ENCODE measurements around the gene ACP7.

The ACP7 gene

DNA sequence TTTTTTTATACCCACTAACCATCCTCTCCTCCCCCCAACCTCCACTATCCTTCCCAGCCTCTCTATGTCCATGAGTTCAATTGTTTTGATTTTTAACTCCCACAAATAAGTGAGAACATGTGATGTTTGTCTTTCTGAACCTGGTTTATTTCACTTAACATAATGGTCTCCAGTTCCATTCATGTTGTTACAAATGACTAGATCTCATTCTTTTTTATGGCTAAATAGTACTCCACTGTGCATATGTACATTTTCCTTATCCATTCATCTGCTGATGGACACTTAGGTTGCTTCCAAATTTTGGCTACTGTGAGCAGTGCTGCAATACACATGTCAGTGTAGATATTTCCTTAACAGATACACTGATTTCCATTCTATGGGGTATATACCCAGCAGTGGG, 24.9 kb upstream of the ACP7 start:
- Histone ChIP-seq H3K79me2 (ENCODE audit: control insufficient read depth, low read length) (no peaks in the 10 kb centered on the region), H3F3A (ENCODE audit: control insufficient read depth, insufficient read depth) (no peaks in the 10 kb centered on the region), H3K4me3 (ENCODE audit: low read length) (no peak overlapping the region), H3K27ac (ENCODE audit: low read depth, low read length) (no peak overlapping the region), H3K27me3 (ENCODE audit: control insufficient read depth, low read length) (no peaks in the 10 kb centered on the region), H3K4me2 (ENCODE audit: low read length) (no peak overlapping the region), H3K4me1 (ENCODE audit: control insufficient read depth, low read length) (no peaks in the 10 kb centered on the region), H3K36me3 (ENCODE audit: control insufficient read depth, low read length) (no peaks in the 10 kb centered on the region), H3K9me3 (ENCODE audit: control insufficient read depth, insufficient read depth, low read length) (no peaks in the 10 kb centered on the region), H4K20me1 (ENCODE audit: control insufficient read depth, insufficient read depth, low read depth, low read length) (no peaks in the 10 kb centered on the region), H3K9me2 (replicated peaks; ENCODE audit: control insufficient read depth, low read length) (no peaks in the 10 kb centered on the region)
- TF ChIP-seq EZH2phosphoT487 (IDR thresholded peaks at IDR 0.05; ENCODE audit: borderline replicate concordance, low read length): no peak
- TF ChIP-seq, protein P1, sequence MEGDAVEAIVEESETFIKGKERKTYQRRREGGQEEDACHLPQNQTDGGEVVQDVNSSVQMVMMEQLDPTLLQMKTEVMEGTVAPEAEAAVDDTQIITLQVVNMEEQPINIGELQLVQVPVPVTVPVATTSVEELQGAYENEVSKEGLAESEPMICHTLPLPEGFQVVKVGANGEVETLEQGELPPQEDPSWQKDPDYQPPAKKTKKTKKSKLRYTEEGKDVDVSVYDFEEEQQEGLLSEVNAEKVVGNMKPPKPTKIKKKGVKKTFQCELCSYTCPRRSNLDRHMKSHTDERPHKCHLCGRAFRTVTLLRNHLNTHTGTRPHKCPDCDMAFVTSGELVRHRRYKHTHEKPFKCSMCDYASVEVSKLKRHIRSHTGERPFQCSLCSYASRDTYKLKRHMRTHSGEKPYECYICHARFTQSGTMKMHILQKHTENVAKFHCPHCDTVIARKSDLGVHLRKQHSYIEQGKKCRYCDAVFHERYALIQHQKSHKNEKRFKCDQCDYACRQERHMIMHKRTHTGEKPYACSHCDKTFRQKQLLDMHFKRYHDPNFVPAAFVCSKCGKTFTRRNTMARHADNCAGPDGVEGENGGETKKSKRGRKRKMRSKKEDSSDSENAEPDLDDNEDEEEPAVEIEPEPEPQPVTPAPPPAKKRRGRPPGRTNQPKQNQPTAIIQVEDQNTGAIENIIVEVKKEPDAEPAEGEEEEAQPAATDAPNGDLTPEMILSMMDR (IDR thresholded peaks at IDR 0.05; ENCODE audit: low read depth, low read length, poor library complexity, severe bottlenecking): no peak

DNA sequence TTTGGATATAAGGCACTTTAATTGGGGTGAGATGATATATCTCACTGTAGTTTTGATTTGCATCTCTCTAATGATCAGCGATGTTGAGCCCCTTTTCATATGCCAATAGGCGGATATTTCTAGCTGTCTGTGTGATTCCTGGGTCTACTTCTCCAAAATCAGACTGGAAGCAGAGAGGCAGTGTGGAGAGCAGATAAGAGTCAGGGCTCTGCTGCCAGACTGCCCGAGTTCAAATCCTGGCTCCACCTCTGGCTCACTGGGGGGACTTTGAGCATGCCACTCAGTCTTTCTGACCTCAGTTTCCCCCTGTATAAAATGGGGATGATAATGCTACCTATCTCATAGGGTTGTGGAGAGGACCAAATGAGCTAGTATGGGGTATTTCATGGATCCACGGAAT, 24.0 kb upstream of the ACP7 start:
- Histone ChIP-seq H3K4me3 (ENCODE audit: low read length) (no peak overlapping the region), H3K4me1 (ENCODE audit: control insufficient read depth, low read length) (no peaks in the 10 kb centered on the region), H3K27ac (ENCODE audit: low read depth, low read length) (no peak overlapping the region), H3K36me3 (ENCODE audit: control insufficient read depth, low read length) (no peaks in the 10 kb centered on the region), H3K4me2 (ENCODE audit: low read length) (no peak overlapping the region), H3K9me3 (ENCODE audit: control insufficient read depth, insufficient read depth, low read length) (no peaks in the 10 kb centered on the region), H3F3A (ENCODE audit: control insufficient read depth, insufficient read depth) (no peaks in the 10 kb centered on the region), H3K9me2 (replicated peaks; ENCODE audit: control insufficient read depth, low read length) (no peaks in the 10 kb centered on the region), H4K20me1 (ENCODE audit: control insufficient read depth, insufficient read depth, low read depth, low read length) (no peaks in the 10 kb centered on the region), H3K79me2 (ENCODE audit: control insufficient read depth, low read length) (no peaks in the 10 kb centered on the region), H3K27me3 (ENCODE audit: control insufficient read depth, low read length) (no peaks in the 10 kb centered on the region)
- TF ChIP-seq, protein P1 (IDR thresholded peaks at IDR 0.05; ENCODE audit: low read depth, low read length, poor library complexity, severe bottlenecking): no peak
- TF ChIP-seq EZH2phosphoT487 (IDR thresholded peaks at IDR 0.05; ENCODE audit: borderline replicate concordance, low read length): no peak

DNA sequence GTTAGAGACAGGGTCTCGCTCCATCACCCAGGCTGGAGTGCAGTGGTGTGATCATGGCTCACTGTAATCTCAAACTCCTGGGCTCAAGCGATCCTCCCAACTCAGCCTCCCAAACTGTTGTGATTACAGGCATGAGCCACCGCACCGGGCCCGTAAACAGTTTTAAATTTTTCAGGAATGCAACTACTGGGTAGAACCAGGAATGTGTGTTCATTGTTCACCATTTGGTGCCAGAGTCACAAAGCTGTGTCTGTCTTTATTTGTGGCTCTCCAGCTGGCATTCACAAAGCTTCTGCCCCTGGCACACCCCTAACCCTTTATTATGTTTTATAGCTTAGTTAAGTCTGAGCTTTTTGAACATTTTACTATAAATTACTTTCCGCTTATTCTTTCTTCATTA, 19.8 kb upstream of the ACP7 start:
- no peak overlapping the region for H3K4me2 ChIP-seq (ENCODE audit: low read length)
- no peaks in the 10 kb centered on the region for H3K9me3 ChIP-seq (ENCODE audit: control insufficient read depth, insufficient read depth, low read length)
- no peaks in the 10 kb centered on the region for H3K79me2 ChIP-seq (ENCODE audit: control insufficient read depth, low read length)
- TF ChIP-seq, protein P1 (IDR thresholded peaks at IDR 0.05; ENCODE audit: low read depth, low read length, poor library complexity, severe bottlenecking): no peak
- TF ChIP-seq EZH2phosphoT487 (IDR thresholded peaks at IDR 0.05; ENCODE audit: borderline replicate concordance, low read length): no peak
- no peaks in the 10 kb centered on the region for H3K9me2 ChIP-seq (replicated peaks; ENCODE audit: control insufficient read depth, low read length)
- H3K4me3 ChIP-seq (ENCODE audit: low read length): no peak overlapping the region
- H3F3A ChIP-seq (ENCODE audit: control insufficient read depth, insufficient read depth): no peaks in the 10 kb centered on the region
- no peaks in the 10 kb centered on the region for H3K4me1 ChIP-seq (ENCODE audit: control insufficient read depth, low read length)
- H4K20me1 ChIP-seq (ENCODE audit: control insufficient read depth, insufficient read depth, low read depth, low read length): no peaks in the 10 kb centered on the region
- H3K36me3 ChIP-seq (ENCODE audit: control insufficient read depth, low read length): no peaks in the 10 kb centered on the region
- H3K27ac ChIP-seq (ENCODE audit: low read depth, low read length): no peak overlapping the region
- no peaks in the 10 kb centered on the region for H3K27me3 ChIP-seq (ENCODE audit: control insufficient read depth, low read length)

DNA sequence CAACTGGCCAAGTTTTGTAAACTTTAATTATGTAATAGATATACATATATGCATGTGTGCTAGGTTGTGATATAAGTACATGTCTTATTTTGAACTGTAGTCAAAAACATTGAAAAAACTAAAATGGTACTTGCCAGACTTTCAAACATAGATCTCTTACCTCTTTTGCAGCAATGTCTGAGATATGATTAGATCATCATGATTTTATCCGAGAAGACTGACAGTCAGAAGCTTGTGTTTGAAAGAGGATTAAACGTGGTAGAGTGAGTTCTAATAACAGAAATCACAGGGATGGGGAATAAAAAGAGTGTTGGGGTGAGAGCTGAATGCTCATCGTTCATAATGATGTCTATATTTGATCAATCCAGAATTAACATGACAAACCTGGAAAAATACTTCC, 18.2 kb upstream of the ACP7 start:
- no peaks in the 10 kb centered on the region for H3F3A ChIP-seq (ENCODE audit: control insufficient read depth, insufficient read depth)
- H3K27me3 ChIP-seq (ENCODE audit: control insufficient read depth, low read length): no peaks in the 10 kb centered on the region
- H3K4me3 ChIP-seq (ENCODE audit: low read length): no peak overlapping the region
- H3K9me2 ChIP-seq (replicated peaks; ENCODE audit: control insufficient read depth, low read length): no peaks in the 10 kb centered on the region
- TF ChIP-seq EZH2phosphoT487 (IDR thresholded peaks at IDR 0.05; ENCODE audit: borderline replicate concordance, low read length): no peak
- TF ChIP-seq, protein P1 (IDR thresholded peaks at IDR 0.05; ENCODE audit: low read depth, low read length, poor library complexity, severe bottlenecking): no peak
- H3K9me3 ChIP-seq (ENCODE audit: control insufficient read depth, insufficient read depth, low read length): no peaks in the 10 kb centered on the region
- no peaks in the 10 kb centered on the region for H3K79me2 ChIP-seq (ENCODE audit: control insufficient read depth, low read length)
- no peaks in the 10 kb centered on the region for H3K4me1 ChIP-seq (ENCODE audit: control insufficient read depth, low read length)
- H3K27ac ChIP-seq (ENCODE audit: low read depth, low read length): no peak overlapping the region
- H4K20me1 ChIP-seq (ENCODE audit: control insufficient read depth, insufficient read depth, low read depth, low read length): no peaks in the 10 kb centered on the region
- no peak overlapping the region for H3K4me2 ChIP-seq (ENCODE audit: low read length)
- H3K36me3 ChIP-seq (ENCODE audit: control insufficient read depth, low read length): no peaks in the 10 kb centered on the region
